A204.1 (cell line): Measurements from ENCODE around the gene GPER1.

ENCODE experiments used
- FAIRE-seq: peaks from 2 replicates; lab custom pipeline; 2012; peaks lifted over from hg19 to GRCh38; lab: Jason Lieb, UNC

Gene GPER1

GRCh38 chr7:1090686-1091643 is 3.1 kb downstream of the GPER1 start:
- FAIRE-seq = no peak

- FAIRE-seq = no peak
Measured at GRCh38 chr7:1091644-1092027, 3.7 kb downstream of the GPER1 start.

DNA sequence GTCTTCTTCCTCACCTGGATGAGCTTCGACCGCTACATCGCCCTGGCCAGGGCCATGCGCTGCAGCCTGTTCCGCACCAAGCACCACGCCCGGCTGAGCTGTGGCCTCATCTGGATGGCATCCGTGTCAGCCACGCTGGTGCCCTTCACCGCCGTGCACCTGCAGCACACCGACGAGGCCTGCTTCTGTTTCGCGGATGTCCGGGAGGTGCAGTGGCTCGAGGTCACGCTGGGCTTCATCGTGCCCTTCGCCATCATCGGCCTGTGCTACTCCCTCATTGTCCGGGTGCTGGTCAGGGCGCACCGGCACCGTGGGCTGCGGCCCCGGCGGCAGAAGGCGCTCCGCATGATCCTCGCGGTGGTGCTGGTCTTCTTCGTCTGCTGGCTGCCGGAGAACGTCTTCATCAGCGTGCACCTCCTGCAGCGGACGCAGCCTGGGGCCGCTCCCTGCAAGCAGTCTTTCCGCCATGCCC is 4.3 kb downstream of the GPER1 start:
- FAIRE-seq = no peak

- no peak for FAIRE-seq
Measured at GRCh38 chr7:1092806-1093501, 5.0 kb downstream of the GPER1 start.

- FAIRE-seq = no peak
Measured at GRCh38 chr7:1093502-1093843, 5.6 kb downstream of the GPER1 start.

- no peak for FAIRE-seq
Measured at GRCh38 chr7:1093916-1094508, 6.1 kb downstream of the GPER1 start.

DNA sequence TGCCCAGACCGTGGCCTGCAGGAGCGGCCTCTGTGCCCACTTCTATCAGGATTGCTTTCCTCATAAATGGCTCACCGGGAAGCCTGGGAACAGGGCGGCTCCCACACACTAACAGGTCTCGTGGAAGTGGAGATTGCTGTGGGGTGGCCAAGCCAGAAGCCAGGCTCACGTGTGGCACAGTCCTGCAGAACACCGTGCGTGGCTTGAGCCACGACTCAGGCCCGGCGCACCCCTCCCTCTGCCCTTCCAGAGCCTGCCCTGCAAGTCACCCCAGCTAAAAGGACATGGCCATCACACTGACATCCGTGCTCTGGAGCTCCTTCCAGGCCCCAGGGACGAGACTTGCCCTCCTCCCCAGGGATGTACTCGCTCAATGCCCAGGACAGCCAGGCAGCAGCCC is 7.0 kb downstream of the GPER1 start:
- no peak for FAIRE-seq

DNA sequence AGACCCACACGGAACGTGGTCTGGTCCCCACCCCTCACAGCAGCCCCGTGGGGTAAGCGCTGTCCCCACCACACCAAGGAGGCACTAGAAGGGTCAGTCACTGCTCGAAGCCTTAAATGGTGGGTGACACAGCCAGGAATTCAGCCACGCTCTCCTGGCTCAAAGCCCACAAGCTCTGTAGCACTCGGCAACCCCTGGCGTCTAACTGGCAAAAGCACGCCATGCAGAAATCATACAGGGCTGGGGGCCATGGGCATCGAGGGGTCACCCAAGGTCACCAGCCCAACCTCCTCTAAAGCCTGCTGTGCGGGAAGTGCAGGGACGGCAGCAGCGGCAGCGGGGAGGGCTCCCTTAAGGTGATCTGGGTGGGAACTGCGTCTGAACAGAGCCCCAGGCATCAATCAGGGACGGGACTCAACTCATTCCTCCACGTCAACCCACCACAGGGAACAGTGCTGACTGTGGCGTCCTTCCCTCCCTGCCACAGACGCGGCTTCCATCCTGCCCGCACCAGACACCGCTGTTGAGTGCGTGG is 7.8 kb downstream of the GPER1 start:
- no peak for FAIRE-seq

- FAIRE-seq = no peak
Measured at GRCh38 chr7:1096156-1097119, 8.5 kb downstream of the GPER1 start.

DNA sequence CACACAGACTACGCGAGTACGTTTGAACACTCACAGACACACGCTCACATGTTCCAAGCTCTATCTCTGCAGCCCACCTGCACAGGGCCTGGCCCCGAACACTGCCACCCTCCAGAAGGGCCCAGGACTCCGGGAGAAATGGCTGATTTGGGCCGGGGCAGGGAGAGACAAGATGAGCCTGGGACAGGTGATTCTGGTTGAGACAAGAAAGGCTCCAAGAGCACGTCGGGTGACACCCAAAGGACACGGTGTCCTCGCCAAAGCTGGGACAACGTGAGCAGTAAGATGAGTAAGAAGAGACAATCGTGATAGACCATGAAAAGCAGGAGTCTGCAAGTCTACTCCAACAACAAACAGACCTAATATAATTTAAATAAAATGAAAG is 9.2 kb downstream of the GPER1 start:
- FAIRE-seq = no peak

- no peak for FAIRE-seq
Measured at GRCh38 chr7:1098243-1099153, 10.6 kb downstream of the GPER1 start.

- FAIRE-seq = no peak
Measured at GRCh38 chr7:1099154-1099542, 11.2 kb downstream of the GPER1 start.

DNA sequence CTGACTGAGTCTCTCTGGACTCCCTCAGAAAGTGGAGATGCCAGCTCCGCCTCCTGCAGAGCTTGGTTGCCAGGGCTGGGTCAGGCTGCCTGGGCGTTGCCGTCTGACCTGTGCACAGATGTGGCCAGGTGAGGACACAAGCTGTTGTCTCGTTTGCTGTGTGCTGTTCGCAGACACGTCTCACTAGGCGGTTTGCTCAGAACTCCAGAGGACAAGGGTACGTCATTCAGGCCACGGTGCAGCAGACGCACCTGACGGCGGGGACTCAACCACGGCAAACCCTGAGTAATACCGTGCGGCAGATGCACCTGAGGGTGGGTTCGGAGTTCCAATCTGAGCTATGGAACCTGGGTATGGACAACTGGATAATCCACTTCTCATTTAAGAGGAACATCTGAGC is 11.7 kb downstream of the GPER1 start:
- FAIRE-seq = no peak

GRCh38 chr7:1100386-1100785 is 12.5 kb downstream of the GPER1 start:
- no peak for FAIRE-seq

DNA sequence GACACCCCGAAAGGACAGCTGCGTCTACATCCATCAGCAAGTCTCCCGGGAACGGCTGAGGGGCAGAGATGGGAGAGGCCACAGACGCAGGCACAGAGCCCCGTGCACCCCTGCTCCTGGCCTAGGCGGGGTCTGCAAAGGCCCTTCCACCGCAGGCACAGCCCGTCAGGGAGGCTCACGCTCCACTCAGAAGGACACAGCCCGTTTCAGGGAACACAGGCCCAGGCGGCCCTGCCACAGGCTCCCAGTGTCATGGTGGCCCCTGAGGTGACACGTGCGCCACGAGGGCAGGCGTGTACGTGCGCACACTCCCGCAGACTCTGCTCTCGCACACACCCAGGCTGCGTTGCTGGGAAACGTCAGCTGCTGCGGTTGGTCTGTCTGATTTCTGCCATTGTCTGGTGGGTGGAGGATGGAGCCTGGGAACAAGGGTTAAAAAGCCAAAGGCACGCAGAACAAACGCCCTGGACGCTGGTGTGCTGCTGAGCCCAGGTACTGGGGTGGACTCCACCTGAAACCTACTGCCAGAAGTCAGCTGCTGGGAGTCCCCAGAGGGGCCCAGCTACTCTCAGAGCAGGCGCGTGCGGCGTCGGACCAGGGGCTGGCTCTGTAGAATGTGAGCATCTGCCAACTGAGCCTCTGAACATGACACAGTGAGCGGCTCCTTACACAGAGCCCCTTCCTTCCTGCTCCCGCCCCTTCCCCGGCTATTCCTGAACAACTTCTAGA is 13.1 kb downstream of the GPER1 start:
- no peak for FAIRE-seq

GRCh38 chr7:1101563-1102431 is 13.9 kb downstream of the GPER1 start:
- no peak for FAIRE-seq

GRCh38 chr7:1103009-1103788 is 15.3 kb downstream of the GPER1 start:
- no peak for FAIRE-seq
